MG63 (cell line): ENCODE results near the gene DGKB. TPM values are rescaled to one million over a fixed set of nuclear protein-coding genes. Genes with fewer than 3 reads are reported as not detected.

ENCODE experiments used
- DNase-seq: peaks from one replicate; pipeline ENCODE4 v3.0.0-alpha.2; 2020
- H3K27me3 ChIP-seq: fragments of 250-450 bp; sonication (Bioruptor Pico); 2 replicates; pipeline ENCODE4 v1.5.1; 2020; ENCODE audit warnings: mild to moderate bottlenecking, moderate library complexity
- H3K36me3 ChIP-seq: fragments of 250-450 bp; sonication (Bioruptor Pico); 2 replicates; pipeline ENCODE4 v1.5.1; 2020; ENCODE audit warnings: mild to moderate bottlenecking, moderate library complexity
- H3K4me3 ChIP-seq: fragments of 250-450 bp; sonication (Bioruptor Pico); 2 replicates; pipeline ENCODE4 v1.5.1; 2020; ENCODE audit warnings: mild to moderate bottlenecking, moderate library complexity
- H3K9me3 ChIP-seq: fragments of 250-450 bp; sonication (Bioruptor Pico); 2 replicates; pipeline ENCODE4 v1.5.1; 2020; ENCODE audit warnings: mild to moderate bottlenecking, moderate library complexity
- total RNA-seq: library from RNA; depleted of rRNA; stranded (reverse); fragments of >200 nt; shearing (Covaris generic); gene quantifications from 2 replicates; pipeline ENCODE4 v1.2.3, GENCODE V29; 2014; ENCODE audit warnings: low replicate concordance

The DGKB gene
- total RNA-seq, 1 experiment from 2014 or later, result not detected

- Histone ChIP-seq H3K27me3 (no peaks in the 10 kb centered on the region), H3K36me3 (no peaks in the 10 kb centered on the region), H3K4me3 (no peak overlapping the region), H3K9me3 (no peaks in the 10 kb centered on the region)
- no peak for DNase-seq
Observed at GRCh38 chr7:14258861-14259260, 643.7 kb downstream of the DGKB start.

- Histone ChIP-seq H3K36me3 (no peaks in the 10 kb centered on the region), H3K27me3 (no peaks in the 10 kb centered on the region), H3K9me3 (no peaks in the 10 kb centered on the region), H3K4me3 (no peak overlapping the region)
- DNase-seq, result no peak
Observed at GRCh38 chr7:14258441-14258840, 644.1 kb downstream of the DGKB start.

- H3K27me3 ChIP-seq, result no peaks in the 10 kb centered on the region
- no peaks in the 10 kb centered on the region for H3K9me3 ChIP-seq
- H3K36me3 ChIP-seq, result no peaks in the 10 kb centered on the region
- no peak overlapping the region for H3K4me3 ChIP-seq
- DNase-seq, result no peak
Observed at GRCh38 chr7:14252458-14252857, 650.1 kb downstream of the DGKB start.

GRCh38 chr7:14242175-14242574 lies 660.4 kb downstream of the DGKB start:
- Histone ChIP-seq H3K9me3 (no peaks in the 10 kb centered on the region), H3K4me3 (no peak overlapping the region), H3K36me3 (no peaks in the 10 kb centered on the region), H3K27me3 (no peaks in the 10 kb centered on the region)
- DNase-seq, result no peak

GRCh38 chr7:14236834-14237233 lies 665.7 kb downstream of the DGKB start:
- Histone ChIP-seq H3K27me3 (no peaks in the 10 kb centered on the region), H3K36me3 (no peaks in the 10 kb centered on the region), H3K4me3 (no peak overlapping the region), H3K9me3 (no peaks in the 10 kb centered on the region)
- no peak for DNase-seq

GRCh38 chr7:14235056-14235455 lies 667.5 kb downstream of the DGKB start:
- Histone ChIP-seq H3K4me3 (no peak overlapping the region), H3K36me3 (no peaks in the 10 kb centered on the region), H3K27me3 (no peaks in the 10 kb centered on the region), H3K9me3 (no peaks in the 10 kb centered on the region)
- no peak for DNase-seq

- H3K36me3 ChIP-seq, result no peaks in the 10 kb centered on the region
- no peak for DNase-seq
- H3K27me3 ChIP-seq, result no peaks in the 10 kb centered on the region
- no peaks in the 10 kb centered on the region for H3K9me3 ChIP-seq
- no peak overlapping the region for H3K4me3 ChIP-seq
Observed at GRCh38 chr7:14233868-14234369, 668.6 kb downstream of the DGKB start.

- DNase-seq, result no peak
- H3K4me3 ChIP-seq, result no peak overlapping the region
- H3K9me3 ChIP-seq, result no peaks in the 10 kb centered on the region
- H3K36me3 ChIP-seq, result no peaks in the 10 kb centered on the region
- H3K27me3 ChIP-seq, result no peaks in the 10 kb centered on the region
Observed at GRCh38 chr7:14233076-14233867, 669.3 kb downstream of the DGKB start.

- no peaks in the 10 kb centered on the region for H3K9me3 ChIP-seq
- no peak for DNase-seq
- H3K4me3 ChIP-seq, result no peak overlapping the region
Observed at GRCh38 chr7:14229047-14229446, 673.5 kb downstream of the DGKB start.

GRCh38 chr7:14228341-14228740 lies 674.2 kb downstream of the DGKB start:
- Histone ChIP-seq H3K4me3 (no peak overlapping the region), H3K36me3 (no peaks in the 10 kb centered on the region), H3K27me3 (no peaks in the 10 kb centered on the region), H3K9me3 (no peaks in the 10 kb centered on the region)
- no peak for DNase-seq

More at GRCh38 chr7:14229047-14229446, 673.5 kb downstream of the DGKB start:
- Histone ChIP-seq H3K36me3 (no peaks in the 10 kb centered on the region), H3K27me3 (no peaks in the 10 kb centered on the region)

- Histone ChIP-seq H3K4me3 (no peak overlapping the region), H3K27me3 (no peaks in the 10 kb centered on the region), H3K36me3 (no peaks in the 10 kb centered on the region), H3K9me3 (no peaks in the 10 kb centered on the region)
- no peak for DNase-seq
Observed at GRCh38 chr7:14226126-14226525, 676.4 kb downstream of the DGKB start.

GRCh38 chr7:14219125-14219524 lies 683.4 kb downstream of the DGKB start:
- no peak for DNase-seq
- H3K9me3 ChIP-seq, result no peaks in the 10 kb centered on the region
- H3K4me3 ChIP-seq, result no peak overlapping the region
- H3K27me3 ChIP-seq, result no peaks in the 10 kb centered on the region
- no peaks in the 10 kb centered on the region for H3K36me3 ChIP-seq

GRCh38 chr7:14218338-14218737 lies 684.2 kb downstream of the DGKB start:
- Histone ChIP-seq H3K4me3 (no peak overlapping the region), H3K36me3 (no peaks in the 10 kb centered on the region), H3K9me3 (no peaks in the 10 kb centered on the region), H3K27me3 (no peaks in the 10 kb centered on the region)
- no peak for DNase-seq

GRCh38 chr7:14209896-14210484 lies 692.6 kb downstream of the DGKB start:
- H3K9me3 ChIP-seq, result no peaks in the 10 kb centered on the region
- DNase-seq, result no peak
- no peaks in the 10 kb centered on the region for H3K27me3 ChIP-seq
- H3K36me3 ChIP-seq, result no peaks in the 10 kb centered on the region
- H3K4me3 ChIP-seq, result no peak overlapping the region

- Histone ChIP-seq H3K4me3 (no peak overlapping the region), H3K27me3 (no peaks in the 10 kb centered on the region), H3K36me3 (no peaks in the 10 kb centered on the region), H3K9me3 (no peaks in the 10 kb centered on the region)
- DNase-seq, result no peak
Observed at GRCh38 chr7:14207711-14208110, 694.8 kb downstream of the DGKB start.

GRCh38 chr7:14207138-14207537 lies 695.4 kb downstream of the DGKB start:
- DNase-seq, result peak; percentile 39
- H3K9me3 ChIP-seq, result no peaks in the 10 kb centered on the region
- H3K36me3 ChIP-seq, result no peaks in the 10 kb centered on the region
- no peaks in the 10 kb centered on the region for H3K27me3 ChIP-seq
- H3K4me3 ChIP-seq, result no peak overlapping the region

- no peaks in the 10 kb centered on the region for H3K27me3 ChIP-seq
- DNase-seq, result no peak
- H3K36me3 ChIP-seq, result no peaks in the 10 kb centered on the region
- no peak overlapping the region for H3K4me3 ChIP-seq
- no peaks in the 10 kb centered on the region for H3K9me3 ChIP-seq
Observed at GRCh38 chr7:14206121-14206520, 696.4 kb downstream of the DGKB start.

GRCh38 chr7:14201353-14201752 lies 701.2 kb downstream of the DGKB start:
- H3K9me3 ChIP-seq, result no peaks in the 10 kb centered on the region
- H3K27me3 ChIP-seq, result no peaks in the 10 kb centered on the region
- no peak overlapping the region for H3K4me3 ChIP-seq
- no peaks in the 10 kb centered on the region for H3K36me3 ChIP-seq
- DNase-seq, result no peak
